OCI-LY3 (cell line): ENCODE measurements around the gene CAMTA1.

Experiments used
- CTCF ChIP-seq: fragments of 200-600, 300-600 bp; sonication (generic); IDR thresholded peaks from 2 replicates; pipeline ENCODE4 v1.5.1; 2014; ENCODE audit warnings: antibody characterized with exemption, low read length, low read depth
- EZH2phosphoT487 ChIP-seq: fragments of 200-600 bp; shearing (Covaris generic); IDR thresholded peaks from 2 replicates; pipeline ENCODE4 v1.6.1; 2018; ENCODE audit warnings: antibody characterized with exemption, mixed run types, low read depth

- TF ChIP-seq CTCF, result no peak
- no peak for TF ChIP-seq EZH2phosphoT487
Measured at GRCh38 chr1:7104339-7104738, 319.1 kb downstream of the CAMTA1 start.
